ENCODE data around the gene DIP2B. TPM values are rescaled to one million over a fixed set of nuclear protein-coding genes. Genes with fewer than 3 reads are reported as not detected.

DIP2B gene
- polyA plus RNA-seq, 1 donor from 2014 or later = 44.0 TPM

DNA sequence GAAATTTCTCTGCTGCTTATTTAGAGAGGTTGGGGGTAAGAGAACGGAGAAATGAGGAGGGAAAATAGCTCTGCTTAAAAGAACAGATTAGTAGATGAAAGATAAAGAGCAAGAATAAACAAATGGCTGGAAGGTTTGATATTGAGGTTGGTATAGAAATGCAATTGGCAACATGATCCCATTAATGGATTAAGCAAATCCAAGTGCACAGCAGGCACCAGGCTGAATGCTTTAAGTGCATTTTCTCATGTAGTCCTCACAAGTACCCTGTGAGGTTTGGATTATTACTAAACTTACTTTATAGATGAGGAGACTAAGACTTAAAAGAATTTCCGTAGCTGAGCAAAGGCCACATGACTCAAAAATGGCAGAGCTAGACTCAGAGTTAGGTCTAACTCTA lies 182.2 kb downstream of the DIP2B start:
- no peak overlapping the region for H3K4me2 ChIP-seq (ENCODE audit: low read length)
- H3K79me2 ChIP-seq (replicated peaks; ENCODE audit: insufficient read depth, low read length) = no peaks in the 10 kb centered on the region
- no peak overlapping the region for H2AFZ ChIP-seq (ENCODE audit: low read depth, low read length)
- H3K9me3 ChIP-seq (ENCODE audit: low read length) = no peaks in the 10 kb centered on the region
- H3K9me2 ChIP-seq (ENCODE audit: insufficient read depth, low read length) = no peaks in the 10 kb centered on the region
- H3F3A ChIP-seq (ENCODE audit: insufficient read depth, low read length, poor library complexity, severe bottlenecking) = no peaks in the 10 kb centered on the region
- no peaks in the 10 kb centered on the region for H4K20me1 ChIP-seq (ENCODE audit: insufficient read depth)
- H3K27ac ChIP-seq (ENCODE audit: low read length) = no peak overlapping the region
- TF ChIP-seq, protein P1, sequence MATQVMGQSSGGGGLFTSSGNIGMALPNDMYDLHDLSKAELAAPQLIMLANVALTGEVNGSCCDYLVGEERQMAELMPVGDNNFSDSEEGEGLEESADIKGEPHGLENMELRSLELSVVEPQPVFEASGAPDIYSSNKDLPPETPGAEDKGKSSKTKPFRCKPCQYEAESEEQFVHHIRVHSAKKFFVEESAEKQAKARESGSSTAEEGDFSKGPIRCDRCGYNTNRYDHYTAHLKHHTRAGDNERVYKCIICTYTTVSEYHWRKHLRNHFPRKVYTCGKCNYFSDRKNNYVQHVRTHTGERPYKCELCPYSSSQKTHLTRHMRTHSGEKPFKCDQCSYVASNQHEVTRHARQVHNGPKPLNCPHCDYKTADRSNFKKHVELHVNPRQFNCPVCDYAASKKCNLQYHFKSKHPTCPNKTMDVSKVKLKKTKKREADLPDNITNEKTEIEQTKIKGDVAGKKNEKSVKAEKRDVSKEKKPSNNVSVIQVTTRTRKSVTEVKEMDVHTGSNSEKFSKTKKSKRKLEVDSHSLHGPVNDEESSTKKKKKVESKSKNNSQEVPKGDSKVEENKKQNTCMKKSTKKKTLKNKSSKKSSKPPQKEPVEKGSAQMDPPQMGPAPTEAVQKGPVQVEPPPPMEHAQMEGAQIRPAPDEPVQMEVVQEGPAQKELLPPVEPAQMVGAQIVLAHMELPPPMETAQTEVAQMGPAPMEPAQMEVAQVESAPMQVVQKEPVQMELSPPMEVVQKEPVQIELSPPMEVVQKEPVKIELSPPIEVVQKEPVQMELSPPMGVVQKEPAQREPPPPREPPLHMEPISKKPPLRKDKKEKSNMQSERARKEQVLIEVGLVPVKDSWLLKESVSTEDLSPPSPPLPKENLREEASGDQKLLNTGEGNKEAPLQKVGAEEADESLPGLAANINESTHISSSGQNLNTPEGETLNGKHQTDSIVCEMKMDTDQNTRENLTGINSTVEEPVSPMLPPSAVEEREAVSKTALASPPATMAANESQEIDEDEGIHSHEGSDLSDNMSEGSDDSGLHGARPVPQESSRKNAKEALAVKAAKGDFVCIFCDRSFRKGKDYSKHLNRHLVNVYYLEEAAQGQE (IDR thresholded peaks at IDR 0.05; ENCODE audit: borderline replicate concordance) = no peak
- TF ChIP-seq EZH2 (IDR thresholded peaks at IDR 0.05; ENCODE audit: borderline replicate concordance, insufficient read depth, low read length, poor library complexity, severe bottlenecking) = no peak
- H3K36me3 ChIP-seq (ENCODE audit: insufficient read depth, low read length) = peaks cover 13% of the 10 kb centered on the region
- no peak overlapping the region for H3K4me3 ChIP-seq (ENCODE audit: low read length)
- no peaks in the 10 kb centered on the region for H3K27me3 ChIP-seq (ENCODE audit: insufficient read depth, low read depth, low read length)
- H3K9ac ChIP-seq (ENCODE audit: low read length) = no peak overlapping the region

DNA sequence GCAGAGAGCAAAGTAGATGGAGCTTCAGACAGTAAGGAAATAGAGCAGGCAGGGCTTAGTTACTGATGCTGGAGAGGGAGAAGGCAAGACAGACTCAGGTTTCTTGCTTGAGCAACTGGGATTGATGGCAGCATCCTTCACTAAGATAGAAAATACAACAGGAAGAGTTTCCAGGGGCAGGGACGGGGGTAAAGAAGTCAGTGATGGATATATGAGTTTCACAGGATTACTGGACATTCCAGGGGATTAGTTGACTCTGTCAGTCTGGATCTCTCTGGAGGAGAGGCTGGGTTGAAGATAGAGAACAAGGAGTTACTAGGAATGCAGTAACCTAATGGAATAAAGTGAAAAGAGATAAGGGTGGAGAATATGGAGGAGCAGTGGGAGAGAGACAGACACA lies 184.7 kb downstream of the DIP2B start:
- H3K9me3 ChIP-seq (ENCODE audit: low read length) = no peaks in the 10 kb centered on the region
- no peak overlapping the region for H3K9ac ChIP-seq (ENCODE audit: low read length)
- peaks cover 18% of the 10 kb centered on the region for H3K36me3 ChIP-seq (ENCODE audit: insufficient read depth, low read length)
- no peak overlapping the region for H3K27ac ChIP-seq (ENCODE audit: low read length)
- no peaks in the 10 kb centered on the region for H3F3A ChIP-seq (ENCODE audit: insufficient read depth, low read length, poor library complexity, severe bottlenecking)
- H4K20me1 ChIP-seq (ENCODE audit: insufficient read depth) = no peaks in the 10 kb centered on the region
- H3K9me2 ChIP-seq (ENCODE audit: insufficient read depth, low read length) = no peaks in the 10 kb centered on the region
- no peak overlapping the region for H3K4me2 ChIP-seq (ENCODE audit: low read length)
- no peak overlapping the region for H3K4me3 ChIP-seq (ENCODE audit: low read length)
- no peaks in the 10 kb centered on the region for H3K79me2 ChIP-seq (replicated peaks; ENCODE audit: insufficient read depth, low read length)
- no peaks in the 10 kb centered on the region for H3K27me3 ChIP-seq (ENCODE audit: insufficient read depth, low read depth, low read length)
- no peak for TF ChIP-seq EZH2 (IDR thresholded peaks at IDR 0.05; ENCODE audit: borderline replicate concordance, insufficient read depth, low read length, poor library complexity, severe bottlenecking)
- no peak for TF ChIP-seq CTCF (IDR thresholded peaks at IDR 0.05; ENCODE audit: poor library complexity, severe bottlenecking)
- TF ChIP-seq, protein P1 (IDR thresholded peaks at IDR 0.05; ENCODE audit: borderline replicate concordance) = no peak
- no peak for TF ChIP-seq SMC3 (conservative IDR thresholded peaks at IDR 0.05; ENCODE audit: poor library complexity)
- TF ChIP-seq POLR2AphosphoS5 (IDR thresholded peaks at IDR 0.05) = no peak
- TF ChIP-seq TAF1 (IDR thresholded peaks at IDR 0.05; ENCODE audit: low read depth) = no peak
- TF ChIP-seq EP300 (conservative IDR thresholded peaks at IDR 0.05; ENCODE audit: poor library complexity, severe bottlenecking) = no peak
- TF ChIP-seq RAD21 (conservative IDR thresholded peaks at IDR 0.05) = no peak
- no peak for TF ChIP-seq MXI1 (conservative IDR thresholded peaks at IDR 0.05; ENCODE audit: poor library complexity, severe bottlenecking)
- no peak overlapping the region for H2AFZ ChIP-seq (ENCODE audit: low read depth, low read length)

Data from neural cell (in vitro differentiated cells).